Endodermal cell (in vitro differentiated cells): Measurements from ENCODE around the gene GLA. TPM values are rescaled to one million over a fixed set of nuclear protein-coding genes. Genes with fewer than 3 reads are reported as not detected.
A peak's percentile ranks its signal among the peaks of the same experiment; 100 is the strongest.

Experiments
- DNase-seq: peaks from one replicate; pipeline ENCODE4 v3.0.0-alpha.2; 2017
- H3K27ac ChIP-seq: 2 replicates; pipeline ENCODE4 v1.5.1; 2013; ENCODE audit warnings: mild to moderate bottlenecking, low read depth, low read length, moderate library complexity
- H3K27me3 ChIP-seq: 2 replicates; pipeline ENCODE4 v1.6.1; 2013; ENCODE audit warnings: mild to moderate bottlenecking, low read length, moderate library complexity; ENCODE audit not compliant: insufficient read depth, control insufficient read depth, poor library complexity, severe bottlenecking
- H3K36me3 ChIP-seq: 2 replicates; pipeline ENCODE4 v1.7.0; 2013; ENCODE audit warnings: mild to moderate bottlenecking, low read length, moderate library complexity; ENCODE audit not compliant: control insufficient read depth, insufficient read depth
- H3K4me1 ChIP-seq: one replicate; pipeline ENCODE4 v1.7.0; 2013; ENCODE audit warnings: low read length; ENCODE audit not compliant: control insufficient read depth, insufficient read depth
- H3K4me3 ChIP-seq: 2 replicates; pipeline ENCODE4 v1.5.1; 2013; ENCODE audit warnings: mild to moderate bottlenecking, low read length, moderate library complexity
- H3K9ac ChIP-seq: 2 replicates; pipeline ENCODE4 v1.6.1; 2013; ENCODE audit warnings: mild to moderate bottlenecking, low read length, moderate library complexity; ENCODE audit not compliant: poor library complexity, severe bottlenecking; ENCODE audit errors: extremely low read depth
- H3K9me3 ChIP-seq: 2 replicates; pipeline ENCODE4 v1.6.1; 2013; ENCODE audit warnings: mild to moderate bottlenecking, low read length, moderate library complexity; ENCODE audit not compliant: control insufficient read depth
- H3K27ac Mint-ChIP-seq: 2 replicates; pipeline ENCODE4 v1.8.0; 2020; ENCODE audit warnings: mixed read lengths
- H3K27me3 Mint-ChIP-seq: 2 replicates; pipeline ENCODE4 v1.8.0; 2021; ENCODE audit warnings: mild to moderate bottlenecking, mixed read lengths; ENCODE audit not compliant: insufficient read depth
- H3K36me3 Mint-ChIP-seq: 2 replicates; pipeline ENCODE4 v1.8.0; 2020; ENCODE audit warnings: low read depth, mixed read lengths
- H3K4me1 Mint-ChIP-seq: 2 replicates; pipeline ENCODE4 v1.8.0; 2020; ENCODE audit warnings: mixed read lengths
- H3K4me3 Mint-ChIP-seq: 2 replicates; pipeline ENCODE4 v1.8.0; 2020; ENCODE audit warnings: mild to moderate bottlenecking, moderate library complexity, mixed read lengths
- H3K9me3 Mint-ChIP-seq: 2 replicates; pipeline ENCODE4 v1.8.0; 2020; ENCODE audit warnings: mild to moderate bottlenecking, mixed read lengths
- WGBS, 2 experiments: methylation state at CpG; one replicate each; pipeline versions ENCODE4 v1.1.5 to v1.1.7; 2013; ENCODE audit warnings: missing lambda C conversion rate in 2 of 2, mixed read lengths in 1 of 2; ENCODE audit not compliant: insufficient coverage in 1 of 2, insufficient read length in 1 of 2; 5-methylcytosine and 5-hydroxymethylcytosine counted together
- total RNA-seq, 2 donors: library from RNA; stranded (reverse); fragmentation: NEBNext Ultra II Directional in 1 of 2; extraction: Animal tissue kit (Norgen Biotek cat#: 25700) in 1 of 2; gene quantifications; 2 replicates in 1 of 2; 3 replicates in 1 of 2; pipeline ENCODE4 v1.2.1, GENCODE V29; 2021
- TF ChIP-seq, protein P1 (sequence below): fragments of 200-600 bp; sonication (generic); conservative IDR thresholded peaks from 2 replicates; pipeline ENCODE4 v1.5.0; 2021; ENCODE audit warnings: antibody characterized with exemption, mild to moderate bottlenecking

The GLA gene
- total RNA-seq, 2 donors from 2014 or later, result 33.2 to 35.9 TPM

DNA sequence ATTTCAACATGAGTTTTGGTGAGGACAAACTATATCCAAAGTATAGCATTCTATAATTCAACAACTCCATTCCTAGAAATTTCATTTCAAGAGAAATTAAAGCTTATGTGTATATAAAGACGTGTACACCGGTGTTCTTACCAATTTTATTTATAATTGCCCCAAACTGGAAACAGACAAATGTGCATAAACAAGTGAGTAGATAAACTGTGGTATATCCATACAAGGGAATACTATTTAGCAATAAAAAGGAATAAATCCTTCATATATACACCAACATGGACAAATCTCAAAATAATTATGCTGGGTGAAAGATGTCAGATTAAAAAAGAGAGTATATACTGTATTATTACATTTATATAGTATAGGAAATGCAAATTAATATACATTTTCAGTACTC, 20.2 kb upstream of the GLA start:
- no peak overlapping the region for H3K27ac Mint-ChIP-seq
- Histone ChIP-seq H3K9ac (no peak overlapping the region), H3K27ac (no peak overlapping the region), H3K4me3 (no peak overlapping the region), H3K36me3 (peaks cover 13% of the 10 kb centered on the region), H3K27me3 (no peaks in the 10 kb centered on the region), H3K4me1 (no peaks in the 10 kb centered on the region), H3K9me3 (peaks cover 14% of the 10 kb centered on the region)
- no peak for DNase-seq
- no peaks in the 10 kb centered on the region for H3K27me3 Mint-ChIP-seq
- peaks cover 56% of the 10 kb centered on the region for H3K36me3 Mint-ChIP-seq
- peaks cover 63% of the 10 kb centered on the region for H3K9me3 Mint-ChIP-seq
- no CpG with 5 or more reads among the region's 2 CpGs for WGBS, 2 experiments
- H3K4me3 Mint-ChIP-seq, result no peak overlapping the region
- TF ChIP-seq, protein P1, sequence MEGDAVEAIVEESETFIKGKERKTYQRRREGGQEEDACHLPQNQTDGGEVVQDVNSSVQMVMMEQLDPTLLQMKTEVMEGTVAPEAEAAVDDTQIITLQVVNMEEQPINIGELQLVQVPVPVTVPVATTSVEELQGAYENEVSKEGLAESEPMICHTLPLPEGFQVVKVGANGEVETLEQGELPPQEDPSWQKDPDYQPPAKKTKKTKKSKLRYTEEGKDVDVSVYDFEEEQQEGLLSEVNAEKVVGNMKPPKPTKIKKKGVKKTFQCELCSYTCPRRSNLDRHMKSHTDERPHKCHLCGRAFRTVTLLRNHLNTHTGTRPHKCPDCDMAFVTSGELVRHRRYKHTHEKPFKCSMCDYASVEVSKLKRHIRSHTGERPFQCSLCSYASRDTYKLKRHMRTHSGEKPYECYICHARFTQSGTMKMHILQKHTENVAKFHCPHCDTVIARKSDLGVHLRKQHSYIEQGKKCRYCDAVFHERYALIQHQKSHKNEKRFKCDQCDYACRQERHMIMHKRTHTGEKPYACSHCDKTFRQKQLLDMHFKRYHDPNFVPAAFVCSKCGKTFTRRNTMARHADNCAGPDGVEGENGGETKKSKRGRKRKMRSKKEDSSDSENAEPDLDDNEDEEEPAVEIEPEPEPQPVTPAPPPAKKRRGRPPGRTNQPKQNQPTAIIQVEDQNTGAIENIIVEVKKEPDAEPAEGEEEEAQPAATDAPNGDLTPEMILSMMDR, result no peak
- H3K4me1 Mint-ChIP-seq, result no peaks in the 10 kb centered on the region

DNA sequence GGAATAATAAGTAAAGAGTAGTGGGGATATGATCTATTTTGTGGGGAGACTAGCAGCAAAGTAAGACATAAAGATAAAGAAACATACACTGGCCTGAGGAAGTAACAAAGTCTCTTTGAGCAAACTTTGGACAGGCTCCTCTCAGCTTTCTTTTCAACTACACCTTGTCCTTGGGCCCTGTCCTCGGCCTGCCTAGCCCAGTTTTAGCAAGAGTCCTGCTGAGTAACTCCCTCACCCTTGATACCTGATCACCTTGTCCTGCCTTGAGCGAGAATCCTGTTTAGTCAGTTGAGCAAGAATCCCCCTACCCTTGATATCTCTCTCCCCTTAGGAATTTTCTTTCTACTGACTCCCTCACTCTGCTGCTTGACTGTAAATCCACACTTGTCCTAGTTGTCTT, 11.8 kb upstream of the GLA start:
- peaks cover 25% of the 10 kb centered on the region for H3K4me1 Mint-ChIP-seq
- H3K36me3 Mint-ChIP-seq, result peaks cover 17% of the 10 kb centered on the region
- H3K9ac ChIP-seq, result no peak overlapping the region
- peaks cover 3% of the 10 kb centered on the region for H3K4me1 ChIP-seq
- no peaks in the 10 kb centered on the region for H3K36me3 ChIP-seq
- no peaks in the 10 kb centered on the region for H3K27me3 Mint-ChIP-seq
- no peaks in the 10 kb centered on the region for H3K9me3 ChIP-seq
- peak overlapping the region; percentile 74 for H3K4me3 ChIP-seq
- WGBS, 2 experiments, result 93 to 100% methylated on average over 1 to 2 of the region's 2 CpGs
- H3K27ac ChIP-seq, result no peak overlapping the region
- no peak for DNase-seq
- H3K27ac Mint-ChIP-seq, result no peak overlapping the region
- H3K27me3 ChIP-seq, result no peaks in the 10 kb centered on the region
- peaks cover 49% of the 10 kb centered on the region for H3K9me3 Mint-ChIP-seq
- TF ChIP-seq, protein P1, result no peak
- peak overlapping the region; percentile 80 for H3K4me3 Mint-ChIP-seq

DNA sequence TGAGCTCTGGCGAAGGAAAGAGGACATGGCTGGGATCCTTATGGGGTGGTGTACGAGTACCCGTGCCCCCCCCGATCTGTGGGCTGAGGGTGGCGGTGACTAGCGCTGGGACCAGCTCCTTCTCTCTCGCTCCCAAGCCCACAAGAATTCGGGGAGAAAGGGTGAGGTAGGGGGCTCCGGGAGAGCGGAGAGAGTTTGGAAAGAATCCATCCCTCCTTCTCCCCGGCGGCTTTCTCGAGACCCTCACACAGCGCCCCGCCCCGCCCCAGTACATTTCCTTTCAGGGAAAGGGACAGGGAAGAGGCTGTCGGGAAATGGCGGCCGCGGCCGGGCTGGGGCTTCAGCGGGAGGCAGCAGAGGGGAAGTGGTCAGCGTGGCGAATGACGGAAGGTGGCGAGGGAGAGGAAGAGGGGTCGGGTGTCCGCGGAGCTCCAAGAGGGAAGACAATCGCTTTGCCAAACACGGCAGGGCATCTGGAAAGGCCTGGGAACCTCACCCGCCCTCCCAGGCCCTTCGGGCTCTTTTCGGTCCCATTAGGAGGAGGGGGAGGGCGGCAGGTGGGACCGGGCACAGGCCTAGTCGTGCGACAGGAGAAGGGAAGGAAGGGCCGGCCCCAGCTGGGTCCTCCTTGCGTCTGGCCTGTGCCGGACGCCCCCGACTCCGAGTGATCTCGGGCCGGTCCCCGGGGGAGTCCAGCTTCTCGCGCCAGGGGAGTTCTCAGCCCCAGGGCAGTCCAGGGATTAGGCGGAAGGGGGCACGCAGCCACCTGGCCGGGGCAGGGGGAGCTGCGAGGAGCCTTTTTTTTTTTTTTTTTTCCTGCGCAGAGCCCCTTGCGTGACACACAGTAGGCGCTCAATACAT, 10.5 kb upstream of the GLA start:
- Histone ChIP-seq H3K36me3 (peaks cover under 1% of the 10 kb centered on the region), H3K27ac (peak overlapping the region; percentile 86), H3K9ac (peak overlapping the region; percentile 79), H3K4me3 (peak overlapping the region; percentile 74), H3K9me3 (no peaks in the 10 kb centered on the region), H3K27me3 (no peaks in the 10 kb centered on the region), H3K4me1 (peaks cover 3% of the 10 kb centered on the region)
- Mint-ChIP-seq H3K36me3 (peaks cover 19% of the 10 kb centered on the region), H3K4me3 (peak overlapping the region; percentile 80), H3K9me3 (peaks cover 47% of the 10 kb centered on the region), H3K27me3 (no peaks in the 10 kb centered on the region), H3K27ac (peak overlapping the region; percentile 99), H3K4me1 (peaks cover 25% of the 10 kb centered on the region)
- WGBS, 2 experiments, result 7% methylated on average over 47 of the region's 56 CpGs; no CpG with 5 or more reads in 1 of the 2 experiments
- TF ChIP-seq, protein P1, result no peak
- DNase-seq, result peak; percentile 88
